GM18907 (cell line): Measurements from ENCODE around the gene NUP85.
"Not testable (repeated sequence)": the region's sequence is repeated elsewhere in the genome, so short reads cannot be mapped to it uniquely, and the experiment has no call there.

Source experiments
- ATAC-seq: cut with Tn5 transposase; IDR thresholded peaks from one replicate; pipeline ENCODE4 v1.9.1; 2021; ENCODE audit warnings: mild to moderate bottlenecking, moderate library complexity; ENCODE audit not compliant: unreplicated experiment

NUP85 gene, protein sequence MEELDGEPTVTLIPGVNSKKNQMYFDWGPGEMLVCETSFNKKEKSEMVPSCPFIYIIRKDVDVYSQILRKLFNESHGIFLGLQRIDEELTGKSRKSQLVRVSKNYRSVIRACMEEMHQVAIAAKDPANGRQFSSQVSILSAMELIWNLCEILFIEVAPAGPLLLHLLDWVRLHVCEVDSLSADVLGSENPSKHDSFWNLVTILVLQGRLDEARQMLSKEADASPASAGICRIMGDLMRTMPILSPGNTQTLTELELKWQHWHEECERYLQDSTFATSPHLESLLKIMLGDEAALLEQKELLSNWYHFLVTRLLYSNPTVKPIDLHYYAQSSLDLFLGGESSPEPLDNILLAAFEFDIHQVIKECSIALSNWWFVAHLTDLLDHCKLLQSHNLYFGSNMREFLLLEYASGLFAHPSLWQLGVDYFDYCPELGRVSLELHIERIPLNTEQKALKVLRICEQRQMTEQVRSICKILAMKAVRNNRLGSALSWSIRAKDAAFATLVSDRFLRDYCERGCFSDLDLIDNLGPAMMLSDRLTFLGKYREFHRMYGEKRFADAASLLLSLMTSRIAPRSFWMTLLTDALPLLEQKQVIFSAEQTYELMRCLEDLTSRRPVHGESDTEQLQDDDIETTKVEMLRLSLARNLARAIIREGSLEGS

DNA sequence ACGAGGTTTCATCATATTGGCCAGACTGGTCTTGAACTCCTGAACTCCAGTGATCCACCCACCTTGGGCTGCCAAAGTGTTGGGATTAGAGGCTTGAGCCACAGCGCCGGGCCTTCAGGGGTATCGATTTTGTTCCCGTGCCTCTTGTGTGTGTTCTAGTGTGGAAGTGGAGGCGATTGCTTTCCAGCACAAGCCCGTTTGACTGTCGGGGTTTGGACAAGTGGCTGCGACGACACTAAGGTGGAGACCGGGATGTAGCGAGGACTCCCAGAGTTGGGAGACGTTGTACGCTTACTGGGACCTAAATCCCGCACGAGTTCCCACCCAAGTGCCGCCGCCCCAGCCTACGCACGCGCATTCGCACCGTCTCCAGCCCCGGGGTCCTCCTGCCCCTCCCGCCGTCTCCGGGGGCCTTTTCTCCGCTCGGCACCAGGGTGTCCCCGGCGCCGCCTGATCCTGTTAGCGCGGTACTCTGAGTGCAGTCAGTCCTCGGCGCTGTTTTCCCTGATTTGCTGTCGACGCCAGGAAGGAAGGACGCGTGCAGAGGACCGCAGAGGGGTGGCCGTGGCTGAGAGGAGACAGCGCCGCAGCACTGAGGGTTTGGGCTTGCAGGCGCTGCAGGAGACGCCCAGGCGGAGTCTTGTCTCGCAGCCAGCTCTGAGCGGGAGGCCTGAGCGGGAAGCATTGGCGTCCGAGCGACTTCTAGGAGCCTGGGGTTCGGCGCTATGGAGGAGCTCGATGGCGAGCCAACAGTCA lies at the start of gene NUP85:
NUP85 (plus strand) TSS at position 643 of the 756 bp plus-strand sequence; CDS start at position 726, 83 bp downstream.
- ATAC-seq: peak; percentile 78

DNA sequence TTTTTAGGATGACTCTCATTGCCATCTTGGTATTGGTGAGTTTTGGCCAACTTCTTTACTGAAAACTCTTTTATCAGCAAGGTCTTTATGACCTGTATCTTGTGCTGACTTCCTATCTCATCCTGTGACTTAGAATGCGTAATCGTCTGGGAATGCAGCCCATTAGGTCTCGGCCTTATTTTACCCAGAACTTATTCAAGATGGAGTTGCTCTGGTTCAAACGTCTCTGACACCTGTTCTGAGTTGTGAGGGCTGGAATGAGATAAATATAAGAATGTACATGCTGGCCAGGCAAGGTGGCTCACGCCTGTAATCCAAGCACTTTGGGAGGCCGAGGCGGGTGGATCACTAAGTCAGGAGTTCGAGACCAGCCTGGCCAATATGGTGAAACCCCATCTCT lies 47.0 kb upstream of the NUP85 start:
- ATAC-seq: not testable (repeated sequence)

DNA sequence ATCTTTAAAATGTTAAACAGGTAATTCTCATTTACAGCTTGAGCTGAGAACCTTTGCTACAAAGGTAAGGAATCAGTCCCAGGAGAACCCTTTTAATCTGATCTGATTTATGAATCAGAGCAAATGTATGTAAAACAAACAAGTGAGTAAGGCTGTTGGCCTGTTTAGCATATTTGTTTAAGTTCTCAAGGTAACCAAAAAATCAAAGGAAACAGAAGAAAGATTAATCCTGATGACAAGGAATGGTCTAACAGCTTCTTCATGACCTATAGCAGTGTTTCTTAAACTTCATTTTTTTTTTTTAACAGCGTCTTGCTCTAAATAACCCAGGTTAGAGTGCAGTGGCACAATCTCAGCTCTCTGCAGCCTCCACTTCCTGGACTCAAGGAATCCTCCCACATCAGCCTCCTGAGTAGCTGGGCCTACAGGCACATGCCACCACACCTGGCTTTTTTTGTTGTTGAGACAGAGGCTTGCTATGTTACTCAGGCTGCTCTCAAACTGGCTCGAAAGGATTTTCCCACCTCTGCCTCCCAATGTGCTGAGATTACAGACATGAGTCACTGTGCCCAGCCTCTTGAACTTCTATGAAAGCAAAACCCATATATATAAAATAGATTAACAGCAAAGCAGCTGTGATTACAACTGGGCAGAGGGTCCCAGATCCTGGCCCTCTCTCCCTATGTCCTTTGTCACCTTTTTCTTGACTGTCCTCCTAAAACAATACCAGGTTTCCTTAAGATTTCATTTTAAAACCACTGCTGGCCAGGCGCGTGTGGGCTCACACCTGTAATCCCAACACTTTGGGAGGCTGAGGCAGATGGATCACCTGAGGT lies 46.1 kb upstream of the NUP85 start:
- no peak for ATAC-seq

DNA sequence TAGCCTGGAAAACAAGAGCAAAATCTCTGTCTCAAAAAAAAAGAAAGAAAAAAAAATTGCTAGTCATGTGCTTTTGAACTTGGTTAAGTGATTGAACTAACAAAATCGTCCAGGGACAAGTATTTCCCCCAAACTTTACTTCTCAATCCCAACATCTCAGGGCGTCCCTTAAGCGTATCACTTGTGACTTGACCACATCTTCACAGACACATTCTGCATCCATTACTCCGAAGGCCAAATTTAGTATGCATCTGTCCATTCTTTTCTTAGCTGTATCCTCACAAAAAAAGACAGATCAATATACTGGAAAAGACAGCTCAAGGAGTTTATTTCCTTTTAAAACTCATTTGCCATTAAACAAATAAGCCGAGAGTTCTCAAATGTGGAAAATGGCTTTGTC lies 45.3 kb upstream of the NUP85 start:
- no peak for ATAC-seq

DNA sequence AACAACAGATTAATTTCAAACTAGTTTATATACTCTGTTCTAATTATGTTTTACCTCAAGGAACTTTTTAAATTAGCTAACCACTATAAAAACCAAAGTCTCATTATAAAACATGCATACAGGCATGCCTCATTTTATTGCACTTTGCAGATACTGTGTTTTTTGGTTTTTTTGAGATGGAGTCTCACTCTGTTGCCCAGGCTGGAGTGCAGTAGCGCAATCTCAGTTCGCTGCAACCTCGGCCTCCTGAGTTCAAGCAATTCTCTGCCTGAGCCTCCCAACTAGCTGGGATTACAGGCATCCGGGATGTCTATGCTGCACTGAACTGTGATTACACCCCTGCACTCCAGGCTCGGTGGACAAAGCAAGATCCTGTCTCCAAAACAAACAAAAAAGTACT lies 42.4 kb upstream of the NUP85 start:
- ATAC-seq: no peak

DNA sequence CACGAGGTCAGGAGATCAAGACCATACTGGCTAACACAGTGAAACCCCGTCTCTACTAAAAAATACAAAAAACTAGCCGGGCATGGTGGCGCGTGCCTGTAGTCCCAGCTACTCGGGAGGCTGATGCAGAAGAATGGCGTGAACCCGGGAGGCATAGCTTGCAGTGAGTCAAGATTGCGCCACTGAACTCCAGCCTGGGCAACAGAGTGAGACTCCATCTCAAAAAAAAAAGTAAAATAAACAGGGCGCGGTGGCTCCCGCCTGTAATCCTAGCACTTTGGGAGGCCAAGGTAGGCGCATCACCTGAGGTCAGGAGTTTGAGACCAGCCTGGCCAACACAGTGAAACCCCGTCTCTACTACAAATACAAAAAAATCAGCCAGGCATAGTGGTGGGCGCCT lies 40.9 kb upstream of the NUP85 start:
- ATAC-seq: not testable (repeated sequence)

DNA sequence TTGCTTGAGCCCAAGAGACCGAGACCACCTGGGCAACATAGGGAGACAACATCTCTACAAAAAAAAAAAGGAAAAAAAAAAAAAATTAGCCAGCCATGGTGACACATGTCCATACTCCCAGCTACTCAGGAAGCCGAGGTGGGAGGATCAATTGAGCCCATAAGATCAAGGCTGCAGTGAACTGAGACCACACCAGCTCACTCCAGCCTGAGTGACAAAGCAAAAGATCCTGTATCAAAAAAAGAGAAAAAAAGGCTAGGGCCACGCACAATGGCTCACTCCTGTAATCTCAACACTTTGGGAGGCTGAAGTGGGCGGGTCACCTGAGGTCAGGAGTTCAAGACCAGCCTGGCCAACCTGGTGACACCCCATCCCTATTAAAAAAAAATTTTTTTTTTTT lies 36.5 kb upstream of the NUP85 start:
- ATAC-seq: no peak

DNA sequence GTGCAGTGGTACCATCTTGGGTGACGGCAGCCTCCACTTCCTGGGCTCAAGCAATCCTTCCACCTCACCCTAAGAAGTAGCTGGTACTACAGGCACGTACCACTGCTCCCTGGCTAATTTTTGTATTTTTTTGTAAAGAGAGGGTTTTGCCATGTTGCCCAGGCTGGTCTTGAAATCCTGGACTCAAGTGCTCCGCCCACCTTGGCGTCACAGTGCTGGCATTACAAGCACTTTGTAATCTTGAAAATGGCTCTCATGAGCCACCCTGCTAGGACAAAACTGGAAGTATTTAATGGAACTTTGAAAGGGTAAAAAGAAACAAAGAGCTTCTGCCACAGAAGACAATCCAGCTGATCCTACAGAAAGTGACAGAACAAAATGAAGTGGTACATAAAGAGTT lies 32.0 kb upstream of the NUP85 start:
- ATAC-seq: no peak

DNA sequence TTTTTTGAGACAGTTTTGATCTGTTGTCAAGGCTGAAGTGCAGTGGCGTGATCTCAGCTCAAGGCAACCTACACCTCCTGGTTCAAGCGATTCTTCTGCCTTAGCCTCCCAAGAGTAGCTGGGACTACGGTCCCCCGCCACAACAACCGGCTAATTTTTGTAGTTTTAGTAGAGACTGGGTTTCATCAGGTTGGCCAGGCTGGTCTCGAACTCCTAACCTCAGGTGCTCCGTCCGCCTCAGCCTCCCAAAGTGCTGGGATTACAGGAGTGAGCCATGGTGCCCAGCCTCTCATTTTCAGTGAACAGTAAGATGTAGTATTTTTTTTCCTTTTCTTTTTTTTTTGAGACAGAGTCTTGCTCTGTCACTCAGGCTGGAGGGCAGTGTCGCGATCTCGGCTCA lies 30.5 kb upstream of the NUP85 start:
- ATAC-seq: no peak

DNA sequence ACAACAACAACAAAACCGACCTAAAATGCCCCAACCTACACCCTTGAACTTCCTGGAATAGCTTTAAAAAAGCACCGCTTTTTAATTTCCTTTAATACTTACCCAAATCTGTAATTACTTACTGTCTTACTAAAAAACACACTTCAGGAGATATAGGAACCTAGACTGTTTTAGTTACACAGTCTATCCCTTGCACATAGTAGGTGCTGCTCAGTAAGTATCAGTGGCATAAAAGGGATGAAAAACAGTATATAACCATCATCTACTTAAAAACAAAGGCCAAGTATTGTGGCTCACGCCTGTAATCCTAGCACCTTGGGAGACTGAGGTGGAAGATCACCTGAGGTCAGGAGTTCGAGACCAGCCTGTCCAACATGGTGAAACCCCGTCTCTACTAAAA lies 28.9 kb upstream of the NUP85 start:
- ATAC-seq: no peak

DNA sequence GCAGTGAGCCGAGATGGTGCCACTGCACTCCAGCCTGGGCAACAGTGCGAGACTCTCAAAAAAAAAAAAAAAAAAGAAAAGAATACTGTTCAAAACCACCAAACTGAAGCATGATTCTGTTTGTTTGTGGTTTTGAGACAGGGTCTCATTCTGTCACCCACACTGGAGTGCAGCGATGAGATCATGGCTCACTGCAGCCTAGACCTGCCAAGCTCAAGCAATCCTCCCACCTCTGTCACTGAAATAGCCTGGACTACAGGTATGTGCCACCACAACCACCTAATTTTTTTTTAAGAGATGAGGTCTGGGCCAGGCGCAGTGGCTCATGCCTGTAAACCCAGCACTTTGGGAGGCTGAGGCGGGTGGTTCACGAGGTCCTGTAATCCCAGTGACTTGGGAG lies 27.0 kb upstream of the NUP85 start:
- no peak for ATAC-seq

DNA sequence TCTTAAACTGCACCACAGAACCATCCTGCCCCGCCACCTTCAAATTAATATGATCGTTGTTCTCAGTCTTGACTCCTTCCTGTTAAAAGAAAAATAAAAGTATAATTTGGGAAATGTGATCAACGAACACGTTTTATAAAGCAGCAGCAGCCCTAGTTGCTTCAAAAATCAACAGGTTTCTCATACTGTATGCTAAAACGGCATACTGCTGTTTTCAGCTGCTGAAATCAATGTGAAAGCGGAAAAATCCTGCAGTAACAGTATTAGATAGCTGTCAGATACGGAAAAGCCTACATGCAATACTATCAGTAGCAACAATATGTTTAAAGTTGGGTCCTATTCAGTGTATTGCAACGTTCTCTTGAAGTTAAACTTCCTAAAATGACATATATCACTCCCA lies 24.4 kb upstream of the NUP85 start:
- no peak for ATAC-seq

DNA sequence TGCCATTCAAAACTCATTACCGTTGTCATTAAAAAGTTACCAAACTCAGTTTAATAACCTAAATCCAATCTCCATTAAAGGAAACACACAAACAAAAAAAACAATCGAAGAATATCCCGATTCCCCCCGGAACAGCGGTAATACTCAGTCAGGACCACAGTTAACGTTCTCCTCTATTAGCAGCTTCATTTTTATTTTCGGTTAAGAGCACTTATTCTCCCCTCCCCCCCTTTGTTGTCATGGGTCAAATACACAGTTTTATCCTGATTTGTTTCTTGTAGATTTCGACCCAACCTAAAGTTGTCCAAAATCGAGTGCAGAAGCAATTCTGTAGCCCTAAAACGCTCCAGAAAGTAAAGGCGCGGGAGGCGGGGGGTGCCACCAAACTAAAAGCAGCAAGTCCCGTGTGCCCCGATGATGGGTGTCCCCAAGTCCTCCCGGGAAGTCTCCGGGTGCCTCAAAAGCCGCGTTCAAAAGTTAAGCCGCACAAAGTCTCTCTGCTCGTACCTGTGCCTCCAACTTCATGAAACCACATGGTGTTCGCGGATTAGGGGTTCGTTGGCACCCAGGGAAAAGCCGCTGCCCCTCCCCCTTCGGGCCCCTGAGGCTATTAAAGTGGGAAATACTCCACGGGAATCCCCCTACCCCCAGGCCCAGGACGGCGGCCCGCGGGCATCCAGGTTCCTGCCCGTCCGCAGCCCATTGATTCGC lies 23.7 kb upstream of the NUP85 start:
- no peak for ATAC-seq

DNA sequence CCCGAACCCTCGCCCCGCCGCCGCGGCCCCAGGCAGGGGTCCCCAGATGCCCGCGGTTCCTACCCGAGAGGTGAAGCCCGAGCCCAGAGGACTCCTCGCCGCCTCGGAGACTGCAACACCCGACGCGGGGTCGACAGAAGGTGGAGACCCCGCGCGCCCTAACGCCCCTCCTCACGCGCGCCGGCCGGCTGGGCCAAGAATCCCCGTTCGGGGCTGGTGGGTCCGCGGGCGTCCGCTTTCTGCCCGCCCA lies 23.2 kb upstream of the NUP85 start:
- peak; percentile 30 for ATAC-seq

DNA sequence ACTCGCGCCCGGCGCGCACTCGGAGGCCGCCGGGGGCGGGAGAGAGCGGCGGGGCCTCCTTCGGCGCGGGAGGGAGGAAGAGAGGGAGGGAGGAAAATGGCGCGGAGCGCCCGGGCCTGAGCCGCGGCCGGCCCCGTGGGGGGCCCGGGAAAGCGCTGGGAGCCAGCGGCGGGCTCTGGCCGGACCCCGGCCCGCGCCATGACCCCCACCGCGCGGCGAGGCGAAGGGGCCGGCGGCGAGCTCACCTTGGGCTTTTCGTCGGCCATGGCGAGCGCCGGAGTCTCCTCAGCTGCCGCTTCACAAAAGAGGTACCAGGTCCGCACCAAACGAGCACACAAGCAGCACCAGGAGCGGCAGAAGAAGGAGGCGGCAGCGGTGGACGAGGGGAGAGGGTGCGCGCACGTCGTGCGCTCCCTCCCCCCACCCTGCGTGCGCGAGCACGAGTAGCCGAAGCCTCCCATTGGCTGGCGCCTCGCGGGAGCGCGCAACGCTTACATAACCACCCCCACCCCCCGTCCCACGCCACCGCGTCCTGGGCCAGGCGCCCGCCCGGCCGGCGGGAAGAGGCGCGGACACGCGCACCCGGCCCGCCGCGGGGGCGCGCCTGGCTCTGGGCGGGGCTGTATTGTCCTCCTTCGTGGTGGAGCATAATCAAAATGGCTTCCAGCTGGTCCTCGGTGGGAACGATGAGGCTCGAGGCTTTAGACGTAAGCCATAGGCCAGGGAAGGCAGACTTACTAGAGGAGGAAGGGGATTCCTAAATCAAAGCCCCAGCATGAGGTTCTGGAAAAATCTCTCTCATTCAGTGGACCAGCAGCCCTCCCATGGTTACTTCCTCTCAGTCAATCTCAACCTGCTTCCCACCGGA lies 22.7 kb upstream of the NUP85 start, which contains the start of gene SUMO2:
SUMO2 (minus strand) TSS at position 391 of the 868 bp plus-strand sequence; CDS start at position 266, 125 bp downstream.
- peak; percentile 74 for ATAC-seq

DNA sequence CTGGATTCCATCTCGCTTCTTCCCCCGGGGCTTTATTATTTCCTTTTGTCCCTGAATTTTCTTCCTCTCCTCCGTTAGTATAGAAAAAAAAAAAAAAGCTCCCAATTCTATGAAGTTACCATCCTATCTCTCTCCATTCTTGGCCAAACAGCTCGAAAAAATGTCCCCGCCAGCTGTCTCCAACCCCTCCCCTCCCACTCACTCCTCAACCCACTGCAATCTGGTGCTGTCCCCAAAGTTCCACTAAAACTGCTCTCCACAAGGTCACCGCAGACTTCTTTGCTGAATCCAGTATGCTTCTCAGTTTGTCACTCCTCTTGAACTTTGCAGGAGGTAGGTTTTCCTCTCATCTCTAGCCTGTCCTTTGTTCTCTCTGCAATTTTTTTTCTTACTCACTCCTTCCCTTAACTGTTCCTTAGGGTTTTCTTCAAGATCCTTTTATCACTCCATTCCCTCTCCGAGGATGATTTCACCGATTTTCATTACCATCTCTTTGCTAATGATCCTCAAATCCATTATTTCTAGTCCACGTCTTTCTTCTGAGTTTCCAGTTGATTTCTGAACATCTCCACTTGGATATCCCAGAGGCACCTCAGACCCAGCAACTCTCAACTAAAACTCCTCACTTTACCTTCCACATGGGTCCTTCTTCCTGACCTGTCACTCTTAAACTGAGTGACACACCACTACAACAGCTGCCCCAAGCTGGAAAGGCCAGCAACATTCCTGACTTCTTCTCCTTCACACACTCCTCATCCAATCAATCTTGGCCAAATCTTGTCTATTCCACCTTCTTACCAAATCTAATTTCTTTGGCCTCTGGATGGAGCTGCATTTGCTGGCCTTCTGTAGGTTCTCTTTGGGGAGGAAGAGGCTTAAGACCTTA lies 21.2 kb upstream of the NUP85 start:
- ATAC-seq: no peak

DNA sequence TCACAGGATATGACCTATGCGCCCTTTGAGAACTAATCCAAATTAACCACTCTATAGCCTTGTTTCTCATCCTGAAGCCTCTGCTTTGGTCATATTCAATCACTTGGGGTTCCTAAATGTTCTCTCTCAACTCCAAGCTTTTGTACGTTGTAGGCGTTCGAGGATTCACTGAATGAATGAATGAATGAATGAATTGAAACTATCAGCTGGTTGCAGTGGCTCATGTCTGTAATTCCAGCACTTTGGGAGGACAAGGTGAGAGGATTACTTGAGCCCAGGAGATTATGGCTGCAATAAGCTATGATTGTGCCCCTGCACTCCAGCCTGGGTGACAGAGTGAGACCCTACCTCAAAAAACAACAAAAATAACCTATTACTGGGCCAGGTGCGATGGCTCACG lies 16.9 kb upstream of the NUP85 start:
- ATAC-seq: no peak

DNA sequence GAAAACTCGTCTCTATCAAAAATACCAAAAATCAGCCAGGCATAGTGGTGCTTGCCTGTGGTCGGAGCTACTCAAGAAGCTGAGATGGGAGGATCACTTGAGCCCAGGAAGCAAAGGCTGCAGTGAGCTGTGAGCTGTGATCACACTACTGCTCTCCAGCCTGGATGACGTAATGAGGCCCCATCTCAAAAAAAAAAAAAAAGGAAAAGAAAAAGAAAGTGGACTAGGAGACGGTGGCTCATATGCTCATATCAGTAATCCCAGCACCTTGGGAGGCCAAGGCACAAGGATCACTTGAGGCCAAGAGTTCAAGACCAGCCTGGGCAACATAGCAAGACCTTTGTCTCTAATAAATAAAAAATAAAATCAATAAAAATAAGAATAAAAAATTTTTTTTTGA lies 13.9 kb upstream of the NUP85 start:
- no peak for ATAC-seq
